HepG2 (cell line): ENCODE data around the gene RAD50.

Experiments
- ARNTL ChIP-seq: sonication (generic); formaldehyde crosslinking; IDR thresholded peaks from 2 replicates; pipeline ENCODE4 v1.4.0; 2020; ENCODE audit warnings: mild to moderate bottlenecking, missing genetic modification reagents
- KDM4B ChIP-seq: sonication (generic); formaldehyde crosslinking; IDR thresholded peaks from 2 replicates; pipeline ENCODE4 v1.4.0; 2020; ENCODE audit warnings: missing genetic modification reagents
- KLF13 ChIP-seq: sonication (generic); formaldehyde crosslinking; IDR thresholded peaks from 2 replicates; pipeline ENCODE4 v1.4.0; 2020; ENCODE audit warnings: mild to moderate bottlenecking, missing genetic modification reagents
- MYC ChIP-seq: sonication (generic); formaldehyde crosslinking; IDR thresholded peaks from 2 replicates; pipeline ENCODE4 v1.9.0; 2021; ENCODE audit warnings: missing genetic modification reagents, borderline replicate concordance
- PHF8 ChIP-seq: sonication (generic); formaldehyde crosslinking; IDR thresholded peaks from 2 replicates; pipeline ENCODE4 v1.5.0; 2020; ENCODE audit warnings: missing genetic modification reagents
- POLR2AphosphoS5 ChIP-seq: IDR thresholded peaks from 2 replicates; pipeline ENCODE4 v1.6.1; 2012; ENCODE audit warnings: low read depth, low read length
- SNAPC4 ChIP-seq: sonication (generic); formaldehyde crosslinking; IDR thresholded peaks from 2 replicates; pipeline ENCODE4 v1.4.0; 2020; ENCODE audit warnings: mild to moderate bottlenecking, missing genetic modification reagents
- SP1 ChIP-seq, 2 experiments: fragments of 450-650 bp in 1 of 2; sonication (generic) in 1 of 2; formaldehyde crosslinking in 1 of 2; IDR thresholded peaks; 2 replicates each; pipeline versions ENCODE4 v1.4.0 to v1.6.1; 2016 to 2020; ENCODE audit warnings: missing genetic modification reagents in 1 of 2
- ZNF205 ChIP-seq: IDR thresholded peaks from 2 replicates; pipeline ENCODE4 v1.6.1; 2018; ENCODE audit warnings: missing biosample characterization, missing genetic modification reagents
- ZNF350 ChIP-seq: sonication (generic); formaldehyde crosslinking; IDR thresholded peaks from 2 replicates; pipeline ENCODE4 v1.4.0; 2020; ENCODE audit warnings: mild to moderate bottlenecking, low read depth, missing genetic modification reagents, borderline replicate concordance
- ZNF367 ChIP-seq: sonication (generic); formaldehyde crosslinking; IDR thresholded peaks from 2 replicates; pipeline ENCODE4 v1.4.0; 2020; ENCODE audit warnings: missing genetic modification reagents, borderline replicate concordance
- TF ChIP-seq, protein P1 (sequence below): sonication (generic); formaldehyde crosslinking; IDR thresholded peaks from 2 replicates; pipeline ENCODE4 v1.4.0; 2020; ENCODE audit warnings: missing genetic modification reagents

DNA sequence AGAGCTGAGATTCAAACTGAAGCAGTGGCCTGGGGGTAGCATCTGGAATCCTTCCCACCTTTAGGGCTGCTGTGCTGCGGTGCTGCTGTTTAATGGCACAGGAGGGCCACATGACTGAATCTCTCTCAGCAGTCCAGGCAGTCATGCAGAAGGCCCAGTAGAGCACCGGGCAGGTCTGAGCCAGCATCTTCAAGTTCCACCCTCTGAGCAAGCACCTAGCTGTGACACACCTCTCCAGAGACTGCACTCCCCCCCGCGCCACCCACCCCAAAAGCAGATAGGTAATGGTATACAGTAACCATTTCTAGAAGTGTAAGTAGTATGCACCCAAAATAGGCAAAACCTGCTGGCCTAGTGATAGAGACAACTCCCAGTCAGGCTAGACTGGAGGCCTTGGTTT is 125.2 kb downstream of the RAD50 start:
- no peak for TF ChIP-seq SNAPC4 (CRISPR knock-in tag)
- TF ChIP-seq KDM4B (CRISPR knock-in tag): no peak
- TF ChIP-seq MYC (CRISPR knock-in tag): no peak
- TF ChIP-seq, protein P1, sequence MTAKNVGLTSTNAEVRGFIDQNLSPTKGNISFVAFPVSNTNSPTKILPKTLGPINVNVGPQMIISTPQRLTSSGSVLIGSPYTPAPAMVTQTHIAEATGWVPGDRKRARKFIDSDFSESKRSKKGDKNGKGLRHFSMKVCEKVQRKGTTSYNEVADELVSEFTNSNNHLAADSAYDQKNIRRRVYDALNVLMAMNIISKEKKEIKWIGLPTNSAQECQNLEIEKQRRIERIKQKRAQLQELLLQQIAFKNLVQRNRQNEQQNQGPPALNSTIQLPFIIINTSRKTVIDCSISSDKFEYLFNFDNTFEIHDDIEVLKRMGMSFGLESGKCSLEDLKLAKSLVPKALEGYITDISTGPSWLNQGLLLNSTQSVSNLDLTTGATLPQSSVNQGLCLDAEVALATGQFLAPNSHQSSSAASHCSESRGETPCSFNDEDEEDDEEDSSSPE (CRISPR knock-in tag): no peak
- no peak for TF ChIP-seq ZNF367 (CRISPR knock-in tag)
- no peak for TF ChIP-seq ZNF205
- TF ChIP-seq PHF8 (CRISPR knock-in tag): no peak
- no peak for TF ChIP-seq ARNTL (CRISPR knock-in tag)
- TF ChIP-seq KLF13: no peak
- no peak for TF ChIP-seq POLR2AphosphoS5
- TF ChIP-seq SP1 (IDR thresholded peaks at IDR 0.05): no peak
- TF ChIP-seq SP1 (CRISPR knock-in tag; IDR thresholded peaks at IDR 0.05): no peak
- no peak for TF ChIP-seq ZNF350 (CRISPR knock-in tag)
